Astrocyte of the cerebellum (primary cell): Measurements from ENCODE around the gene FANCC.

Experiments
- DNase-seq: peaks from one replicate; pipeline ENCODE4 v3.0.0-alpha.2; 2011; ENCODE audit warnings: low read depth
- H3K4me3 ChIP-seq: 2 replicates; pipeline ENCODE4 v1.5.1; 2011; ENCODE audit warnings: mild to moderate bottlenecking, low read depth, low read length, moderate library complexity
- in situ Hi-C: cut with HindIII; loops from 2 replicates; pipeline ENCODE4 v1.10.0; 2017; ENCODE audit warnings: low sequenced_read_pairs
- TF ChIP-seq, protein P1 (sequence below): IDR thresholded peaks from 2 replicates; pipeline ENCODE4 v1.5.1; 2012; ENCODE audit warnings: low read length, low read depth, moderate library complexity, mild to moderate bottlenecking; ENCODE audit errors: missing control alignments

The FANCC gene

DNA sequence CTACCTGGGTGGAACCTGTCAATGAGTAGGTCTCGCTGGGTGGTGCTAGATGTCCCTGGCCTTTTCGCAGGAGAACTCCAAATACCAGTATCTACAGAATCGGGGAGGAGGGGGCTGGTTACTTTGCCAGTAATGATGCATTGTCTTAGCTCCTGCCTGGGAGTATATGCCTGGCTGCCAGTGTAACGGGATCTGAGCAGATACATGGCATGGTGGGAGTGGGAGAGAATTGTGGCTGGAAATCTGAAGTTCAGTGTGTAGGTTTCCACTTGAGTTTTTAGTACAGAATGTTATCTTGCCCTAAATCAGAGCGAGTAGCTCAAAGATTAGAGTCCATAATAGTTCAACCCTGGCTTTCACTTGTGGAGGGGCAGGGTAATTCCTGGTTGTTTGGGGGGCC is 38.0 kb upstream of the FANCC start:
- in situ Hi-C loops, result no loop called here
- no peak for DNase-seq
- TF ChIP-seq, protein P1, sequence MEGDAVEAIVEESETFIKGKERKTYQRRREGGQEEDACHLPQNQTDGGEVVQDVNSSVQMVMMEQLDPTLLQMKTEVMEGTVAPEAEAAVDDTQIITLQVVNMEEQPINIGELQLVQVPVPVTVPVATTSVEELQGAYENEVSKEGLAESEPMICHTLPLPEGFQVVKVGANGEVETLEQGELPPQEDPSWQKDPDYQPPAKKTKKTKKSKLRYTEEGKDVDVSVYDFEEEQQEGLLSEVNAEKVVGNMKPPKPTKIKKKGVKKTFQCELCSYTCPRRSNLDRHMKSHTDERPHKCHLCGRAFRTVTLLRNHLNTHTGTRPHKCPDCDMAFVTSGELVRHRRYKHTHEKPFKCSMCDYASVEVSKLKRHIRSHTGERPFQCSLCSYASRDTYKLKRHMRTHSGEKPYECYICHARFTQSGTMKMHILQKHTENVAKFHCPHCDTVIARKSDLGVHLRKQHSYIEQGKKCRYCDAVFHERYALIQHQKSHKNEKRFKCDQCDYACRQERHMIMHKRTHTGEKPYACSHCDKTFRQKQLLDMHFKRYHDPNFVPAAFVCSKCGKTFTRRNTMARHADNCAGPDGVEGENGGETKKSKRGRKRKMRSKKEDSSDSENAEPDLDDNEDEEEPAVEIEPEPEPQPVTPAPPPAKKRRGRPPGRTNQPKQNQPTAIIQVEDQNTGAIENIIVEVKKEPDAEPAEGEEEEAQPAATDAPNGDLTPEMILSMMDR, result no peak
- no peak overlapping the region for H3K4me3 ChIP-seq

DNA sequence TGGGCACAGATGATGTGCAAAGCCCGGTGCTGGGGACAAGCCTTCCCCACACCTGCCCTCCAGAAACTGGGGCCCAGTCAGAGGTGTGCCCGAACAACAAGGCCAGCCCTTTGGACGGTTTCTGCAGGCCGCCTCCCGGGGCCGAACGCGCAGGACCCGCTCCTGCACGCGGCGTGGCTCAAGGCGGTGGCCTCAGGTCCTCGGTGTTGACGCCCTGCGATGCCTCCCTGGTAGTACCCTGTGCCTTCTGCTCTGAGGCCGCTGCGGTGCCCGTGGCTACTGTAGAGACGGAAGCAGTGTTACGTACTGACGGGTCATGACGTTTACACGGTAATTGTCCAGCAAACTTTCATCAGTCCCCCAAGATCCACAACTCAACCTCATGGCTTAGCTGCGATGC is 33.5 kb upstream of the FANCC start:
- DNase-seq, result no peak
- H3K4me3 ChIP-seq, result no peak overlapping the region
- in situ Hi-C loops, result no loop called here
- TF ChIP-seq, protein P1, result no peak

DNA sequence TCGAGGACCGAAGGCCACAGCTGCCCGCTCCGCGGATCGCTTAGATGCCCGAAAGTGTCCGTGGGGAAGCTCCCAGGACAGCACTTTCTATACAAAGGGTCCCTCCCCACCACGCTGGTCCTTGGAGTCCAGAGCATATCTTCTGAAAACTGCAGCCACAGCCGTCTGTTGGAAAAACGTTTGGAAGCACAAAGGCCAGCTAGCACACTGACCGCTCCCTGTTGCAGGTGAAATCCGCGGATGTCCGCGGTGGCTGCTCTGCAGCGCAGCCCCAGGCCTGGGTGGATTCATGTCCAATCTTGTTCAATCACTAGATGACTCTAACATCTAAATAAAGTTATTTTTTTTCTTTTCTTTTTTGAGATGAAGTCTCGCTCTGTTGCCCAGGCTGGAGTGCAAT is 32.8 kb upstream of the FANCC start:
- TF ChIP-seq, protein P1, result no peak
- no peak overlapping the region for H3K4me3 ChIP-seq
- in situ Hi-C loops, result no loop called here
- no peak for DNase-seq

DNA sequence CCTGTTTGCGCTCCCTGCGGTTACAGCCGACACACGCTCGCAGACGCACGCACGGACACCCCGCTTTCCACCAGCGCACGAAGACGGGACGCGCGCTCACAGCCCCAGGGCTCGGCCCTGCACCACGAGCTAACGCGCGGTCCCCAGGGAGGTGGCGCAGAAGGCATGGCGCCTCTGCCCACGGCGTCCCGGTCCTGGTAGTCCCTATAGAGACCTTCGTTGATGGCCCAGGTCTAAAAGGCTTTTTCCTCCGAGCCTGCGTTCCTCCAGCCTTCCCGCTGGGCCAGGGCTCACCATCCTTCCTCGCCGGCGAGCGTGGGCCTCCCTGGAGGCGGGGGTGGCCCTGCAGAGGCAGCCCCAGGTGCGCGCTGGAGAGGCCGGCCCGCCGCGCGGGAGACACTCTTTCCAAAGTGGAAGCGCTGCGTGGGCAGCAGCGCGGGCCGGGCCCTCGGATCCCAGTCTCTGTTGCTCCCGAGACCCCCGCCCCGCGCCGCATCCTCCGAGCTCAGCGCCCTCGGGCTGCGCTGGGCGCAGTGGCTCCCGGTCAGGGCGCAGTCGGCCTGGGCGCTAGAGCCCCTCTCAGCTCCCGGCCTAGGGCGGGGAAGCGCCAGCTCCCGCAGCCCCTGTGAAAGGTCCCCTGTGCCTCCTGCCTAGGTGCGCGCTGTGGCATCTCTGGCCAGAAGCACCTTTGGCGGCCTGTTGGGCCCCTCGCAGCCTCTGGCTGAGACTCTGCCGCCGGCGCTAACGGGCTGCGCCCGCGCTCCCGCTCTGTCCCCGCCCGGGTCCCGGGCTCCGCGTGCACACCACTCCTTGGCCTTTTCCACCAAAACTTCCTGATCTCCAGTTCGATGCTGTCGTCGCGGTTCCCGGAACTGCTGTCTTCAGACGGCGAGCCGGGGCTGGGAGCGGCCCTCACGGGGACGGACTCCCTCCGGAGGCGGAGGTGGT is 31.9 kb upstream of the FANCC start:
- TF ChIP-seq, protein P1, result no peak
- no peak for DNase-seq
- peak overlapping the region; percentile 36 for H3K4me3 ChIP-seq
- in situ Hi-C loops, result no loop called here

DNA sequence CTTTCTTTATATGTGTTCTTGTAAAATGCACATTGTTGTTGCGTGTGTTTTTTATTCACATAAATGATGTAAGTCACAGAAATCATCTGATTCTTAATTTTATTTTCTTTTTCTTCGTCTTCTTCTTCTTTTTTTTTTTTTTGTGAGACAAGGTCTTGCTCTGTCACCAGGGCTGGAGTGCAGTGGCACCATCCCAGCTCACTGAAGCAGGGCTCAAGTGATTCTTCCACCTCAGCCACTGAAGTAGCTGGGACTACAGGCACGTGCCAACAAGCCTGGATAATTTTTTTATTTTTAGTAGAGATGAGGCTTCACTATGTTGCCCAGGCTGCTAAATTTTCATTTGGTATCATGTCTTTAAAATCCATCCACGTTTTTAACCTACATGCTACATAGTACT is 28.5 kb upstream of the FANCC start:
- TF ChIP-seq, protein P1, result no peak
- no peak for DNase-seq
- in situ Hi-C loops, result no loop called here
- H3K4me3 ChIP-seq, result no peak overlapping the region

DNA sequence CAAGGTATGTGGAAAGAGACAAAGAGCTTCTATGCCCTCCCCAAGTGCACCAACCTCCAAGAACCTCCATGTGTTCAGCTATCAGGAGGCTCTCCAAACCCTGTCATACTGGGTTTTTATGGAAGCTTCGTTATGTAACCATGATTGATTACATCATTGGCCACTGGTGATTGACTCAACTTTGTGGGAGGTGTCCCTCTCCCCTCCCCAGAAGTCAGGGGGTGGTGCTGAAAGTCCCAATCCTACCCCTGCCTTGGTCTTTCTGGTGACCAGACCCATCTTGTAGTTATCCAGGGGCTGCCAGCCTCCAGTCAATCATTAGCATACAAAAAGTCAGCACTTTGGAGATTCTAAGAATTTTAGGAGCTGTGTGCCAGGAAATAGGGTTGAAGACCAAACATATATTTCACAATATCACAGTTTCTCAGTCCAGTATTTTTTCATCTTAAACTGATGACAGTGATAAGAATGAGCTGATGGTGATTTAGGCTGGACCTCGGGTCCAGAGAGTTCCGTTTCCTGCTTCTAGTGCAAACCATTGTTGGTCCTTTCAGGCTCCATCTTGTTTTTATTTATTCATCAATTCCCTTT is 27.3 kb upstream of the FANCC start:
- no peak for DNase-seq
- in situ Hi-C loops, result no loop called here
- no peak overlapping the region for H3K4me3 ChIP-seq
- TF ChIP-seq, protein P1, result no peak
